ENCODE results near the gene SCAANT1. TPM values are rescaled to one million over a fixed set of nuclear protein-coding genes. Genes with fewer than 3 reads are reported as not detected.

SCAANT1 gene
- total RNA-seq, 4 donors from 2014 or later, result not detected

DNA sequence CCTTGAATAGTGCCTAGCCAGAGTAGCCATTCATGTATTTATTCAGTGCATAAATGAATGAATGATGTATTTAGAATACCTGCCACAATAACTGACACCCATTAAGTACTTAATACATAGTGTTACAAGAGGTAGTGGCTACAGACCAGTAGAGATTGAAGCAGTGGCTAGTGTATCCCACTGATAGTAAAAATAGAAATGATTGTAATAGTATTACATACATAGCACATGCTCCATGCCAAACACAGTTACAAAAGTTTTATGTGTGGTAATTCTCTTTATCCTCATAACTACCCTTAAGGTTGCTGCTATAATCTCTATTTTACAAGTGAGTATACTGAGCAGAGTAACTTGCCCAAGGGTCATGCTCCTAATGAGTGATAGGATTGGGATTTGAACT is 30.3 kb upstream of the SCAANT1 start:
- Histone ChIP-seq H3K4me3 (no peak overlapping the region), H3K36me3 (no peaks in the 10 kb centered on the region), H3K9me3 (no peaks in the 10 kb centered on the region), H3K4me1 (peaks cover 5 to 32% (median 17%) of the 10 kb centered on the region in 4 donors), H3K27ac (no peak overlapping the region), H3K27me3 (no peaks in the 10 kb centered on the region)
- DNase-seq, result no peak
- TF ChIP-seq POLR2AphosphoS5 (IDR thresholded peaks at IDR 0.05), result no peak
- no peak for TF ChIP-seq EP300 (IDR thresholded peaks at IDR 0.05; ENCODE audit: low read depth)
- TF ChIP-seq CTCF (IDR thresholded peaks at IDR 0.05), result no peak
- TF ChIP-seq POLR2A (IDR thresholded peaks at IDR 0.05), result no peak
- intact Hi-C loops (cut with DNase I; ENCODE audit: low total_unique reads) (no loop called here), in situ Hi-C loops (cut with MboI; ENCODE audit: low pct_ligation_motif_present in 1 of 4, low pct_unique_long_range_greater_than_20kb in 1 of 4, low sequenced_read_pairs in 3 of 4) (no loop called here)

DNA sequence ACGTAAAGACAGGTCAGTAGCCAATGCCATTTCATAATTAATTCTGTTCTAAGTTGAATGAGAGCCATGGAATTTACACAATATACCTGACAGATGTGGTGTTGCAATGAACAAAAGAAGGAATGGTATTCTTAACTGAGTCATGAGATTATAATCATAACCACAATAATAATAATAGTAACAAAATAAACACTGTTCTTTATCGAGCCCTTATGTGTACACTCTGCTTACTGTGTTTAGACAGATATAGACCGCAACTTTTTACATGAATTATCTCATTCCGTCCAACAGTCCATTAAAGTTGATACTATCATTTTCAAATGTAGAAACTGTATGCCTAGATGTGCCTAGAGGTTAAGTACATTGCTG is 28.2 kb upstream of the SCAANT1 start:
- 75 to 83% methylated on average over 4 of the region's 4 CpGs for WGBS, 2 donors (ENCODE audit: low coverage in 1 of 2)
- Histone ChIP-seq H3K4me3 (no peak overlapping the region), H3K36me3 (no peaks in the 10 kb centered on the region), H3K27ac (no peak overlapping the region), H3K4me1 (peaks cover 5 to 32% (median 25%) of the 10 kb centered on the region in 4 donors), H3K9me3 (no peaks in the 10 kb centered on the region), H3K27me3 (no peaks in the 10 kb centered on the region)
- no peak for DNase-seq
- in situ Hi-C loops (cut with MboI; ENCODE audit: low pct_ligation_motif_present in 1 of 4, low pct_unique_long_range_greater_than_20kb in 1 of 4, low sequenced_read_pairs in 3 of 4) (no loop called here), intact Hi-C loops (cut with DNase I; ENCODE audit: low total_unique reads) (no loop called here)
- no peak for TF ChIP-seq POLR2A (IDR thresholded peaks at IDR 0.05)
- TF ChIP-seq CTCF (IDR thresholded peaks at IDR 0.05), result no peak
- no peak for TF ChIP-seq EP300 (IDR thresholded peaks at IDR 0.05; ENCODE audit: low read depth)
- TF ChIP-seq POLR2AphosphoS5 (IDR thresholded peaks at IDR 0.05), result no peak

GRCh38 chr3:63937661-63938651 is 25.8 kb upstream of the SCAANT1 start:
- Histone ChIP-seq H3K9me3 (no peaks in the 10 kb centered on the region), H3K27me3 (no peaks in the 10 kb centered on the region), H3K4me1 (peaks cover 9 to 44% (median 26%) of the 10 kb centered on the region in 4 donors), H3K36me3 (no peaks in the 10 kb centered on the region), H3K4me3 (no peak overlapping the region), H3K27ac (peak overlapping the region; percentile 3 to 39 (median 26))
- TF ChIP-seq EP300 (IDR thresholded peaks at IDR 0.05; ENCODE audit: low read depth) (no peak), POLR2AphosphoS5 (IDR thresholded peaks at IDR 0.05) (no peak), POLR2A (IDR thresholded peaks at IDR 0.05) (no peak), CTCF (IDR thresholded peaks at IDR 0.05) (no peak)
- intact Hi-C loops (cut with DNase I; ENCODE audit: low total_unique reads), result no loop called here
- WGBS, 2 donors (ENCODE audit: low coverage in 1 of 2), result 32 to 49% methylated on average over 4 to 6 of the region's 6 CpGs
- in situ Hi-C loops (cut with MboI; ENCODE audit: low pct_ligation_motif_present in 1 of 4, low pct_unique_long_range_greater_than_20kb in 1 of 4, low sequenced_read_pairs in 3 of 4), result no loop called here
- DNase-seq, result peak; percentile 30

DNA sequence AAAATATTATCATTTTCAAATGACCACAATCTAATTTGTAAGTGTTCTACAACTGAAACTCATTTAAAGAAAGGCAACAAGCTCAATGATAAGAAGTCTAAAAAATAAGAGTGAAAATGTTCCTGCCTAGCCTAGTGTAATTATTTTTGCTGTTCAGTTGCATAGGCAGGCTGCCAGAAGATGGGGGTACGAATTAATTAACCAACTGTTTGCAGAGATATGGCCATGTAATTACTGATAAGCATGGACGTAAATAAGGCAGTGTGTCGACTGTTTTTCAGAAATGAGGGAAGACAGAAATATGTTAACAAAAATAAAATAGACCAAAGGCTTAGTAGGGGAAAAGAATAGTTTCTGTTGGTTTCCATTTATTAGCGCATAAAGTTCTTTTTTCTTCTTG is 24.7 kb upstream of the SCAANT1 start:
- in situ Hi-C loops (cut with MboI; ENCODE audit: low pct_ligation_motif_present in 1 of 4, low pct_unique_long_range_greater_than_20kb in 1 of 4, low sequenced_read_pairs in 3 of 4) (no loop called here), intact Hi-C loops (cut with DNase I; ENCODE audit: low total_unique reads) (no loop called here)
- Histone ChIP-seq H3K9me3 (no peaks in the 10 kb centered on the region), H3K27ac (peak overlapping the region in 1 of 4 donors; percentile 39), H3K4me1 (peaks cover 16 to 55% (median 33%) of the 10 kb centered on the region in 4 donors), H3K4me3 (no peak overlapping the region), H3K36me3 (no peaks in the 10 kb centered on the region), H3K27me3 (no peaks in the 10 kb centered on the region)
- TF ChIP-seq EP300 (IDR thresholded peaks at IDR 0.05; ENCODE audit: low read depth) (no peak), CTCF (IDR thresholded peaks at IDR 0.05) (no peak), POLR2A (IDR thresholded peaks at IDR 0.05) (no peak), POLR2AphosphoS5 (IDR thresholded peaks at IDR 0.05) (no peak)
- DNase-seq, result no peak
- WGBS, 2 donors (ENCODE audit: low coverage in 1 of 2), result 63 to 66% methylated on average over 4 of the region's 4 CpGs
